Endothelial cell of umbilical vein (primary cell): ENCODE measurements around the gene LIN28B. TPM values are rescaled to one million over a fixed set of nuclear protein-coding genes. Genes with fewer than 3 reads are reported as not detected.
"Not testable (repeated sequence)": the region's sequence is repeated elsewhere in the genome, so short reads cannot be mapped to it uniquely, and the experiment has no call there.

Experiments used
- BruUV-seq: library from RNA; stranded (reverse); fragments of 400-500 nt; replicated peaks from 2 replicates; lab custom pipeline; 2021; lab: Mats Ljungman, UMichigan
- CTCF ChIA-PET: fragments of 300-600, 350-600 bp; sonication (Branson Sonifier 250); formaldehyde crosslinking; loops from one replicate; lab custom pipeline; 2021; ENCODE audit warnings: antibody characterized with exemption, inconsistent platforms; lab: Charles Lee
- POLR2A ChIA-PET: fragments of 300-600, 350-600 bp; sonication (Branson Sonifier 250); formaldehyde crosslinking; loops from one replicate; lab custom pipeline; 2021; ENCODE audit warnings: antibody characterized with exemption, inconsistent platforms; lab: Charles Lee
- DNase-seq: peaks from one replicate; pipeline ENCODE4 v3.0.0-alpha.2; 2011; ENCODE audit warnings: low read depth, low spot score
- FAIRE-seq: peaks from 2 replicates; lab custom pipeline; 2011; peaks lifted over from hg19 to GRCh38; lab: Jason Lieb, UNC
- H2AFZ ChIP-seq: 2 replicates; pipeline ENCODE4 v1.6.0; 2012; ENCODE audit warnings: low read depth, low read length, control low read depth, inconsistent platforms
- H3K27ac ChIP-seq: 2 replicates; pipeline ENCODE4 v1.5.1; 2011; ENCODE audit warnings: low read depth, mild to moderate bottlenecking, control low read depth, low read length, moderate library complexity; ENCODE audit not compliant: insufficient read depth
- H3K27me3 ChIP-seq, 2 experiments: 2 replicates each; pipeline versions ENCODE4 v1.6.0 to v1.6.1; 2011; ENCODE audit warnings: low read length in 2 of 2, mixed read lengths in 1 of 2; ENCODE audit not compliant: control insufficient read depth in 2 of 2, insufficient read depth in 2 of 2
- H3K36me3 ChIP-seq, 2 experiments: 2 replicates in 1 of 2; 3 replicates in 1 of 2; pipeline ENCODE4 v1.5.1; 2011; ENCODE audit warnings: low read length in 2 of 2, mild to moderate bottlenecking in 1 of 2, moderate library complexity in 1 of 2; ENCODE audit not compliant: control insufficient read depth in 2 of 2, insufficient read depth in 2 of 2; ENCODE audit errors: extremely low read depth in 1 of 2
- H3K4me1 ChIP-seq: 3 replicates; pipeline ENCODE4 v1.5.1; 2011; ENCODE audit warnings: mild to moderate bottlenecking, low read length; ENCODE audit not compliant: control insufficient read depth, insufficient read depth; ENCODE audit errors: extremely low read depth
- H3K4me2 ChIP-seq: 2 replicates; pipeline ENCODE4 v1.6.1; 2011; ENCODE audit warnings: low read length, control low read depth, mixed read lengths; ENCODE audit not compliant: insufficient read depth
- H3K4me3 ChIP-seq, 3 experiments: fragments of 200-600 bp in 1 of 3; sonication (generic), shearing (Covaris generic) in 1 of 3; replicated peaks in 1 of 3; 2 replicates each; pipeline ENCODE4 v1.5.1; 2011 to 2016; ENCODE audit warnings: control low read depth in 3 of 3, low read length in 3 of 3, mild to moderate bottlenecking in 2 of 3, inconsistent platforms in 1 of 3, low read depth in 1 of 3, moderate library complexity in 1 of 3; ENCODE audit not compliant: insufficient read depth in 1 of 3
- H3K79me2 ChIP-seq: 2 replicates; pipeline ENCODE4 v1.6.0; 2012; ENCODE audit warnings: low read length, inconsistent platforms; ENCODE audit not compliant: control insufficient read depth, insufficient read depth
- H3K9ac ChIP-seq: replicated peaks from 2 replicates; pipeline ENCODE3; 2011; ENCODE audit warnings: low read length, control low read depth; ENCODE audit not compliant: insufficient read depth; ENCODE audit errors: extremely low read depth
- H3K9me1 ChIP-seq: replicated peaks from 3 replicates; pipeline ENCODE4 v1.6.0; 2011; ENCODE audit warnings: mild to moderate bottlenecking, low read length; ENCODE audit not compliant: control insufficient read depth, insufficient read depth; ENCODE audit errors: extremely low read depth
- H3K9me3 ChIP-seq: replicated peaks from 2 replicates; pipeline ENCODE4 v1.5.1; 2012; ENCODE audit warnings: low read length, inconsistent platforms; ENCODE audit not compliant: control insufficient read depth, insufficient read depth
- H4K20me1 ChIP-seq: replicated peaks from 2 replicates; pipeline ENCODE3; 2011; ENCODE audit warnings: mild to moderate bottlenecking, low read length; ENCODE audit not compliant: control insufficient read depth, insufficient read depth; ENCODE audit errors: extremely low read depth
- dilution Hi-C: fragments of 300-500 bp; cut with MboI; formaldehyde crosslinking; loops from one replicate; pipeline ENCODE4 v1.15.0; 2019; ENCODE audit warnings: low sequenced_read_pairs; ENCODE audit not compliant: extremely low pct_ligation_motif_present
- intact Hi-C: fragments of 100-400 bp; cut with micrococcal nuclease; formaldehyde crosslinking; loops from one replicate; pipeline ENCODE4 v1.10.0; 2022
- polyA plus RNA-seq, 4 experiments: library from polyadenylated mRNA; depleted of rRNA in 3 of 4; stranded (reverse) in 3 of 4; unstranded in 1 of 4; fragments of >200 nt; gene quantifications; 2 replicates each; pipeline versions ENCODE4 v1.2.1 to v1.2.3, GENCODE V29; 2011 to 2012; ENCODE audit warnings: missing spikeins in 1 of 4
- total RNA-seq: library from RNA; stranded (reverse); gene quantifications from 2 replicates; pipeline ENCODE4 v1.2.3, GENCODE V29; 2021

LIN28B gene
- total and polyA plus RNA-seq, 2 donors (not counting 3 experiments of a cell fraction or from before 2014, with no cell fraction given): not detected

DNA sequence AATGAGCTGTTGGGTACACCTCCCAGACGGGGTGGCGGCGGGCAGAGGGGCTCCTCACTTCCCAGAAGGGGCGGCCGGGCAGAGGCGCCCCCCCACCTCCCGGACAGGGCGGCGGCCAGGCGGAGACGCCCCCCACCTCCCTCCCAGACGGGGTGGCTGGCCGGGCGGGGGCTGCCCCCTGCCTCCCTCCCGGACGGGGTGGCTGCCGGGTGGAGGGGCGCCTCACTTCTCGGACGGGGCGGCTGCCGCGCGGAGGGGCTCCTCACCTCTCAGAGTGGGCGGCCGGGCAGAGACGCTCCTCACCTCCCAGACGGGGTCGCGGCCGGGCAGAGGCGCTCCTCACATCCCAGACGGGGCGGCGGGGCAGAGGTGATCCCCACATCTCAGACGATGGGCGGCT is 34.2 kb downstream of the LIN28B start:
- H3K27ac ChIP-seq, CTCF ChIA-PET, H3K4me2 ChIP-seq: not testable (repeated sequence)

DNA sequence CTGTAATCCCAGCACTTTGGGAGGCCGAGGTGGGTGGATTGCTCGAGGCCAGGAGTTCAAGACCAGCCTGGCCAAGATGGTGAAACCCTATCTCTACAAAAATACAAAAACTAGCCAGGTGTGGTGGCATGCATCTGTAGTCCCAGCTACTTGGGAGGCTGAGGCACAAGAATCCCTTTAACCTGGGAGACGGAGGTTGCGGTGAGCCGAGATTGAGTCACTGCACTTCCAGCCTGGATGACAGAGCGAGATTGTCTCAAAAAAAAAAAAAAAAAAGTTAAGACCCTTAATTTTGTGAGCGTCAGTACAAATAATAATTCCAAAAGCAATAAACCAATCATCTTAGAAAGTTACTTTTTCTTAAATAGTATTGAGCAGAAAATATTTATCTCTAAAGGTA is 36.7 kb downstream of the LIN28B start:
- H3K79me2 ChIP-seq, H3K4me1 ChIP-seq, POLR2A ChIA-PET, H3K4me2 ChIP-seq, H2AFZ ChIP-seq, H3K9me3 ChIP-seq, H3K9ac ChIP-seq, DNase-seq, H4K20me1 ChIP-seq, BruUV-seq, H3K4me3 ChIP-seq, H3K36me3 ChIP-seq, H3K27me3 ChIP-seq, FAIRE-seq, dilution Hi-C loops, H3K27ac ChIP-seq, H3K9me1 ChIP-seq, intact Hi-C loops: not testable (repeated sequence)
- CTCF ChIA-PET: interaction anchor here (1.2 to 7.7 kb wide), 4 partner anchors 8 to 94 kb away, joined by 3 to 207 read pairs (median 4); no protein-coding TSS in a partner anchor

More for the DNA sequence above, 34.2 kb downstream of the LIN28B start:
- intact Hi-C loops, H2AFZ ChIP-seq, H4K20me1 ChIP-seq, H3K4me3 ChIP-seq, BruUV-seq, H3K4me1 ChIP-seq, H3K36me3 ChIP-seq, H3K9me1 ChIP-seq, DNase-seq, FAIRE-seq, H3K9me3 ChIP-seq, POLR2A ChIA-PET, H3K79me2 ChIP-seq, H3K9ac ChIP-seq, dilution Hi-C loops, H3K27me3 ChIP-seq: not testable (repeated sequence)
